ENCODE data around the gene LMAN1L. TPM values are rescaled to one million over a fixed set of nuclear protein-coding genes. Genes with fewer than 3 reads are reported as not detected.
A peak's percentile ranks its signal among the peaks of the same experiment; 100 is the strongest.

LMAN1L gene
- total RNA-seq, 1 donor from 2014 or later = not detected

GRCh38 chr15:74839526-74840395, 27.1 kb downstream of the LMAN1L start:
- H3K4me1 Mint-ChIP-seq (ENCODE audit: low read depth) = peaks cover 22% of the 10 kb centered on the region
- no peak overlapping the region for H3K4me3 Mint-ChIP-seq (ENCODE audit: unreplicated experiment)
- no peak for DNase-seq (ENCODE audit: low spot score)
- H3K27ac Mint-ChIP-seq (ENCODE audit: unreplicated experiment) = no peak overlapping the region
- no peak for TF ChIP-seq CTCF (IDR thresholded peaks at IDR 0.05)
- no peaks in the 10 kb centered on the region for H3K9me3 Mint-ChIP-seq (ENCODE audit: low read depth)
- H3K36me3 Mint-ChIP-seq (ENCODE audit: low read depth) = peaks cover 7% of the 10 kb centered on the region
- H3K27me3 Mint-ChIP-seq (ENCODE audit: low read depth) = no peaks in the 10 kb centered on the region

- Mint-ChIP-seq H3K36me3 (ENCODE audit: low read depth) (peaks cover 7% of the 10 kb centered on the region), H3K27me3 (ENCODE audit: low read depth) (no peaks in the 10 kb centered on the region), H3K4me3 (ENCODE audit: unreplicated experiment) (peak overlapping the region; percentile 28), H3K27ac (ENCODE audit: unreplicated experiment) (no peak overlapping the region), H3K4me1 (ENCODE audit: low read depth) (peaks cover 22% of the 10 kb centered on the region), H3K9me3 (ENCODE audit: low read depth) (no peaks in the 10 kb centered on the region)
- no peak for TF ChIP-seq CTCF (IDR thresholded peaks at IDR 0.05)
- no peak for DNase-seq (ENCODE audit: low spot score)
These were observed 28.5 kb downstream of the LMAN1L start for GRCh38 chr15:74840851-74841775.

GRCh38 chr15:74841891-74842373, 29.3 kb downstream of the LMAN1L start:
- Mint-ChIP-seq H3K36me3 (ENCODE audit: low read depth) (peaks cover 8% of the 10 kb centered on the region), H3K4me1 (ENCODE audit: low read depth) (peaks cover 22% of the 10 kb centered on the region), H3K4me3 (ENCODE audit: unreplicated experiment) (peak overlapping the region; percentile 90), H3K27ac (ENCODE audit: unreplicated experiment) (no peak overlapping the region), H3K27me3 (ENCODE audit: low read depth) (no peaks in the 10 kb centered on the region), H3K9me3 (ENCODE audit: low read depth) (no peaks in the 10 kb centered on the region)
- no peak for TF ChIP-seq CTCF (IDR thresholded peaks at IDR 0.05)
- no peak for DNase-seq (ENCODE audit: low spot score)

GRCh38 chr15:74842581-74843444, 30.2 kb downstream of the LMAN1L start, which contains the start of gene ULK3:
TSS of gene ULK3 (minus strand) at chr15:74843156. CDS start at chr15:74843105, 51 bp downstream.
- Mint-ChIP-seq H3K27ac (ENCODE audit: unreplicated experiment) (peak within 1 kb of the TSS; percentile 96), H3K9me3 (ENCODE audit: low read depth) (no peaks in the 10 kb centered on the region), H3K4me3 (ENCODE audit: unreplicated experiment) (peak within 1 kb of the TSS; percentile 90), H3K4me1 (ENCODE audit: low read depth) (peaks cover 22% of the 10 kb centered on the region), H3K36me3 (ENCODE audit: low read depth) (peaks cover 13% of the 10 kb centered on the region), H3K27me3 (ENCODE audit: low read depth) (no peaks in the 10 kb centered on the region)
- peak; percentile 81 for TF ChIP-seq CTCF (IDR thresholded peaks at IDR 0.05)
- DNase-seq (ENCODE audit: low spot score) = no peak
